PC-9 (cell line): ENCODE data around the gene BSCL2. TPM values are rescaled to one million over a fixed set of nuclear protein-coding genes. Genes with fewer than 3 reads are reported as not detected.
A peak's percentile ranks its signal among the peaks of the same experiment; 100 is the strongest.

Experiments used
- BruUV-seq: library from RNA; stranded (reverse); fragments of 400-500 nt; replicated peaks from 2 replicates; lab custom pipeline; 2021; lab: Mats Ljungman, UMichigan
- CTCF ChIA-PET: fragments of 300-600 bp; sonication (Branson Sonifier 250); formaldehyde crosslinking; loops from one replicate; lab custom pipeline; 2022; ENCODE audit warnings: antibody characterized with exemption; lab: Charles Lee
- POLR2A ChIA-PET: fragments of 300-600 bp; sonication (Branson Sonifier 250); formaldehyde crosslinking; loops from one replicate; lab custom pipeline; 2022; ENCODE audit warnings: antibody characterized with exemption; ENCODE audit not compliant: unreplicated experiment; lab: Charles Lee
- DNase-seq, 2 experiments: peaks; one replicate each; pipeline versions ENCODE4 v3.0.0 to v3.0.0-alpha.2; 2015 to 2022; ENCODE audit warnings: mixed read lengths in 1 of 2
- H2AFZ ChIP-seq: fragments of 200-600 bp; sonication (generic); 2 replicates; pipeline ENCODE4 v1.8.1; 2017; ENCODE audit warnings: antibody characterized with exemption
- H3F3A ChIP-seq: fragments of 200-600 bp; sonication (generic); 2 replicates; pipeline ENCODE4 v1.8.1; 2017; ENCODE audit warnings: antibody characterized with exemption, mild to moderate bottlenecking, low read depth; ENCODE audit not compliant: insufficient read depth
- H3K27ac ChIP-seq: fragments of 200-600 bp; sonication (generic); 2 replicates; pipeline ENCODE4 v1.6.1; 2016; ENCODE audit warnings: mixed run types
- H3K27me3 ChIP-seq: fragments of 200-600 bp; sonication (generic); 2 replicates; pipeline ENCODE4 v1.6.1; 2016; ENCODE audit warnings: low read depth, mixed run types; ENCODE audit not compliant: insufficient read depth
- H3K36me3 ChIP-seq: fragments of 200-600 bp; sonication (generic); 2 replicates; pipeline ENCODE4 v1.6.1; 2016; ENCODE audit warnings: low read depth, mixed run types
- H3K4me1 ChIP-seq: fragments of 200-600 bp; sonication (generic); replicated peaks from 2 replicates; pipeline ENCODE4 v1.6.1; 2016; ENCODE audit warnings: mixed run types; ENCODE audit not compliant: insufficient read depth
- H3K4me2 ChIP-seq: fragments of 200-600 bp; sonication (generic); 2 replicates; pipeline ENCODE4 v1.6.1; 2017; ENCODE audit warnings: mixed run types
- H3K4me3 ChIP-seq: fragments of 200-600 bp; sonication (generic); 2 replicates; pipeline ENCODE4 v1.6.1; 2016; ENCODE audit warnings: mixed run types
- H3K79me2 ChIP-seq: fragments of 200-600 bp; sonication (generic); 2 replicates; pipeline ENCODE4 v1.6.1; 2017; ENCODE audit warnings: low read depth, mixed run types
- H3K9me2 ChIP-seq: fragments of 200-600 bp; sonication (generic); 2 replicates; pipeline ENCODE4 v1.8.1; 2017; ENCODE audit warnings: mild to moderate bottlenecking; ENCODE audit not compliant: insufficient read depth
- H3K9me3 ChIP-seq: fragments of 200-600 bp; sonication (generic); 2 replicates; pipeline ENCODE4 v1.8.1; 2016; ENCODE audit warnings: low read depth; ENCODE audit not compliant: insufficient read depth
- H4K20me1 ChIP-seq: fragments of 200-600 bp; sonication (generic); 2 replicates; pipeline ENCODE4 v1.8.1; 2017; ENCODE audit not compliant: insufficient read depth
- EZH2 ChIP-seq: fragments of 200-600 bp; sonication (generic); IDR thresholded peaks from 2 replicates; pipeline ENCODE4 v1.8.0; 2017; ENCODE audit warnings: antibody characterized with exemption, low read depth
- intact Hi-C: fragments of 100-400 bp; cut with micrococcal nuclease; formaldehyde crosslinking; loops from one replicate; pipeline ENCODE4 v1.10.0; 2022; ENCODE audit not compliant: unreplicated experiment
- total RNA-seq: library from RNA; stranded (reverse); gene quantifications from 2 replicates; pipeline ENCODE4 v1.2.3, GENCODE V29; 2021
- TF ChIP-seq, protein P1 (sequence below): fragments of 200-600 bp; sonication (generic); conservative IDR thresholded peaks from 2 replicates; pipeline ENCODE4 v1.6.1; 2017; ENCODE audit warnings: mixed run types, antibody characterized with exemption, mild to moderate bottlenecking, moderate library complexity

BSCL2 gene
- total RNA-seq, 1 experiment from 2014 or later = 201 TPM

DNA sequence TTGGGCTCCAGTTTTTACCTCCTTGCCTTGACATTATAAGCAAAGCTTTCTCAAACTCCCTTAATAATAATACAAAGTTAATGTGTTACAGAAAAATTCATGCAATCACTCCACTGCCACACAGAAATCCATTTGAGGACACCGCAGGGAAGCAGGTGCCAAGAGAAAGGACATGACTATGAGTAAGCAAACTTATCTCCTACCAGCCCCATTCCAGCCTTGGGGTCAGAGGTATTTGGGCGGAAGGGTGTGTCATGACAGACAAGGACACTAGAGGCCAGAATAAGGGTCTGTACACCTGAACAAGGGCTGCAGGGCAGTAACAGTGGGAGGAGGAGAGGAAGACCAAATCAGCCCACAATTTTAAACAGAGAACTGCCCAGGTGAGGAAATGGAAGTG is 6.1 kb upstream of the BSCL2 start:
- peak; percentile 55 to 63 for DNase-seq
- intact Hi-C loops = no loop called here
- Histone ChIP-seq H3K9me2 (no peaks in the 10 kb centered on the region), H3K4me2 (0 out of 2 replicates have a peak overlapping the region, but pooled peaks have one; percentile 6), H2AFZ (no peak overlapping the region), H3K36me3 (peaks cover 51% of the 10 kb centered on the region), H3K9me3 (no peaks in the 10 kb centered on the region), H3K4me1 (peaks cover 16% of the 10 kb centered on the region), H3K27me3 (no peaks in the 10 kb centered on the region), H4K20me1 (no peaks in the 10 kb centered on the region), H3K4me3 (no peak overlapping the region), H3K27ac (peak overlapping the region; percentile 42), H3K79me2 (peaks cover 29% of the 10 kb centered on the region), H3F3A (peaks cover 70% of the 10 kb centered on the region)
- POLR2A ChIA-PET = no interaction called here
- TF ChIP-seq, protein P1, sequence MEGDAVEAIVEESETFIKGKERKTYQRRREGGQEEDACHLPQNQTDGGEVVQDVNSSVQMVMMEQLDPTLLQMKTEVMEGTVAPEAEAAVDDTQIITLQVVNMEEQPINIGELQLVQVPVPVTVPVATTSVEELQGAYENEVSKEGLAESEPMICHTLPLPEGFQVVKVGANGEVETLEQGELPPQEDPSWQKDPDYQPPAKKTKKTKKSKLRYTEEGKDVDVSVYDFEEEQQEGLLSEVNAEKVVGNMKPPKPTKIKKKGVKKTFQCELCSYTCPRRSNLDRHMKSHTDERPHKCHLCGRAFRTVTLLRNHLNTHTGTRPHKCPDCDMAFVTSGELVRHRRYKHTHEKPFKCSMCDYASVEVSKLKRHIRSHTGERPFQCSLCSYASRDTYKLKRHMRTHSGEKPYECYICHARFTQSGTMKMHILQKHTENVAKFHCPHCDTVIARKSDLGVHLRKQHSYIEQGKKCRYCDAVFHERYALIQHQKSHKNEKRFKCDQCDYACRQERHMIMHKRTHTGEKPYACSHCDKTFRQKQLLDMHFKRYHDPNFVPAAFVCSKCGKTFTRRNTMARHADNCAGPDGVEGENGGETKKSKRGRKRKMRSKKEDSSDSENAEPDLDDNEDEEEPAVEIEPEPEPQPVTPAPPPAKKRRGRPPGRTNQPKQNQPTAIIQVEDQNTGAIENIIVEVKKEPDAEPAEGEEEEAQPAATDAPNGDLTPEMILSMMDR = no peak
- no peak for TF ChIP-seq EZH2
- no TSS peak for BruUV-seq
- CTCF ChIA-PET = no interaction called here

DNA sequence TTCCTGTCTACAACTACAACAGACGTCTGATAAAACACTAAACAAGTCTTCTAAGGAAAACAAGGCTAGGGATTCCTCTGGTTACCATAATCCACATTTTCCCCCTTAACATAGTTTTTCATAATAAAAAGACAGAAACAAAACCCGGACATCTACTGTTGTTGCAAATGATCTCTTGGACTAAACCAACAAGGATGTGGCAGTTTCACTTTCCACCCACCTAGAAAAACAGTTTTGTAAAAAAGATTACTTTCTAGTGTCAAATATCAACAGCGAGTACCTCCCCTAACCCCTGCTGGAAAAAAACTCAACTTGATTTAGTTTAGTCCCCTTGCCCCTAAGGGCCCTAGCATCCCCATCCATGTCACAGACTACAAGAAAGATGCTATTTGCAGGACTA is 5.6 kb upstream of the BSCL2 start:
- Histone ChIP-seq H3K36me3 (peaks cover 46% of the 10 kb centered on the region), H3K27ac (peak overlapping the region; percentile 42), H3K27me3 (no peaks in the 10 kb centered on the region), H3K4me2 (no peak overlapping the region), H3K79me2 (peaks cover 24% of the 10 kb centered on the region), H3K4me3 (no peak overlapping the region), H3K9me2 (no peaks in the 10 kb centered on the region), H3K4me1 (peaks cover 21% of the 10 kb centered on the region), H4K20me1 (no peaks in the 10 kb centered on the region), H2AFZ (no peak overlapping the region), H3F3A (peaks cover 65% of the 10 kb centered on the region), H3K9me3 (no peaks in the 10 kb centered on the region)
- no TSS peak for BruUV-seq
- TF ChIP-seq EZH2 = no peak
- TF ChIP-seq, protein P1 = no peak
- POLR2A ChIA-PET = no interaction called here
- intact Hi-C loops = no loop called here
- CTCF ChIA-PET = no interaction called here
- no peak for DNase-seq

DNA sequence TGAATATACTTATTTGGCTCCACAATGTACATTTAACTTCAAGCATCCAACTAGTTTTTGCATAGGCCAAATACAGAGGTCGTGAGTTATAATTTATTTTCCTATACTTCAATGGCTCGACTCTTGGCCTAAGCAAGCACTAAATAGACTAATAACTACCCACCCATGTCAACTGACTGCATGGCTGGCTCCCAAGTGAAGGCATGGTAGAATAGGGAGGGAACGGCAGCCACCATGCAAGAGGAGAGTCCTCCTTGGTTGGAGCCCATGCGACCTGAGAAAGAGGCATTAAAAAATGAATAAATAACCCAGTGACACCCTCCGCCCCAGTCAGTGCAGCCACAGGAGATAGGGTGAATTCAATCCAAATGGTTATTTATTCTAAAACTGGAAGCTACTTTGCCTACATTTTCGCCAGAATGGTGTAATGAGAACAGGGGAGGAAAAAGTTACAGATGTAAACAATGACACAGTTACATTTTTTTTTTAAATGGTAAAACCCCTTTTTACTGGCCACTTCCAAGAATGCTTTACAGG is 5.1 kb upstream of the BSCL2 start:
- Histone ChIP-seq H3K9me3 (no peaks in the 10 kb centered on the region), H3K79me2 (peaks cover 19% of the 10 kb centered on the region), H3K27ac (peak overlapping the region; percentile 42; the same call in 1 of the 2 replicates), H3K4me2 (no peak overlapping the region), H4K20me1 (no peaks in the 10 kb centered on the region), H2AFZ (no peak overlapping the region), H3F3A (peaks cover 62% of the 10 kb centered on the region), H3K36me3 (peaks cover 41% of the 10 kb centered on the region), H3K9me2 (no peaks in the 10 kb centered on the region), H3K4me3 (no peak overlapping the region), H3K27me3 (no peaks in the 10 kb centered on the region), H3K4me1 (peaks cover 22% of the 10 kb centered on the region)
- CTCF ChIA-PET = interaction anchor here (0.6 kb wide), 1 partner anchor 120 kb away, joined by 8 read pairs; no protein-coding TSS in a partner anchor
- TF ChIP-seq, protein P1 = no peak
- TF ChIP-seq EZH2 = no peak
- BruUV-seq = no TSS peak
- POLR2A ChIA-PET = no interaction called here
- intact Hi-C loops = no loop called here
- no peak for DNase-seq
